ENCODE data around the gene PVR. TPM values are rescaled to one million over a fixed set of nuclear protein-coding genes. Genes with fewer than 3 reads are reported as not detected.

The PVR gene
- total and polyA plus RNA-seq, 2 of the 4 experiments (the other 2 are of a cell fraction), result 106 to 122 TPM

- no peak overlapping the region for H2AFZ ChIP-seq (replicated peaks; ENCODE audit: low read length, poor library complexity)
- H2BK20ac ChIP-seq (ENCODE audit: low read depth, low read length), result peak overlapping the region; percentile 94; the same call in 1 of the 2 replicates
- no peak overlapping the region for H3K4me2 ChIP-seq (ENCODE audit: low read depth, low read length)
- dilution Hi-C loops (cut with HindIII; ENCODE audit: low sequenced_read_pairs, unreplicated experiment), result no loop called here
- H3K79me1 ChIP-seq (ENCODE audit: low read depth in 1 of 2, low read length in 2 of 2), result 0 out of 4 replicates have a peak, but pooled peaks cover 0 to 3% of the 10 kb centered on the region in 2 experiments
- H3K9me1 ChIP-seq (ENCODE audit: insufficient read depth, low read length), result no peaks in the 10 kb centered on the region; the same call in 1 of the 2 replicates
- no peak overlapping the region for H2AK9ac ChIP-seq (replicated peaks; ENCODE audit: low read depth, low read length, poor library complexity)
- in situ Hi-C loops (cut with MboI; ENCODE audit: low sequenced_read_pairs), result loop anchor here (10.0 kb wide), 1 partner anchor 269 kb away; the partner anchor contains the start of gene CLPTM1
- peak overlapping the region; percentile 81; the same call in 1 of the 2 replicates for H3K4ac ChIP-seq (ENCODE audit: low read depth, low read length)
- H4K20me1 ChIP-seq (ENCODE audit: insufficient read depth, low read length), result no peaks in the 10 kb centered on the region
- peak overlapping the region; percentile 21 to 95 for H4K8ac ChIP-seq (ENCODE audit: low read depth in 2 of 2, low read length in 2 of 2)
- peak overlapping the region; percentile 67; the same call in 1 of the 2 replicates for H4K5ac ChIP-seq (ENCODE audit: low read depth, low read length)
- H3K18ac ChIP-seq (ENCODE audit: low read depth, low read length), result peak overlapping the region; percentile 46; the same call in 1 of the 2 replicates
- peak overlapping the region; percentile 74 for H3K27ac ChIP-seq (ENCODE audit: insufficient read depth, low read length)
- POLR2A ChIA-PET (ENCODE audit: unreplicated experiment), result no interaction called here
- no peak for TF ChIP-seq FOS (IDR thresholded peaks at IDR 0.05; ENCODE audit: low read depth, low read length)
- TF ChIP-seq CEBPB (IDR thresholded peaks at IDR 0.05; ENCODE audit: low read depth, low read length), result peak; percentile 23; the same call in 1 of the 2 replicates
- no peak for TF ChIP-seq CHD1 (IDR thresholded peaks at IDR 0.05; ENCODE audit: low read depth, low read length)
- TF ChIP-seq NFE2L2 (IDR thresholded peaks at IDR 0.05; ENCODE audit: low read depth, low read length), result peak; percentile 37; the same call in 1 of the 2 replicates
- no peak for TF ChIP-seq RFX5 (IDR thresholded peaks at IDR 0.05; ENCODE audit: low read depth, low read length)
- no peak for TF ChIP-seq USF2 (IDR thresholded peaks at IDR 0.05; ENCODE audit: low read depth, low read length)
- ATAC-seq (ENCODE audit: low read depth) (peak; percentile 19; the same call in 1 of the 2 replicates), DNase-seq (peak; percentile 74)
- no peaks in the 10 kb centered on the region for H3K9me3 ChIP-seq (ENCODE audit: control insufficient read depth, insufficient read depth, low read length)
- peaks cover 2% of the 10 kb centered on the region for H3K4me1 ChIP-seq (ENCODE audit: control insufficient read depth, insufficient read depth, low read length)
- H2AK5ac ChIP-seq (ENCODE audit: low read depth, low read length), result peak overlapping the region; percentile 71
- H4K91ac ChIP-seq (ENCODE audit: insufficient read depth, low read depth, low read length), result peak overlapping the region; percentile 84
- no peak overlapping the region; the same call in 1 of the 2 replicates for H3K9ac ChIP-seq (ENCODE audit: low read depth, low read length)
- peak overlapping the region; percentile 56; the same call in 1 of the 2 replicates for H3K23ac ChIP-seq (ENCODE audit: low read depth, low read length)
- peak overlapping the region; percentile 89; the same call in 2 of the 3 replicates for H2BK15ac ChIP-seq (ENCODE audit: low read depth, low read length)
- no peaks in the 10 kb centered on the region for H3K27me3 ChIP-seq (ENCODE audit: control insufficient read depth, insufficient read depth, low read length)
- no peak overlapping the region for H3K4me3 ChIP-seq (ENCODE audit: insufficient read depth, low read depth, low read length)
- no CpG with 5 or more reads among the region's 4 CpGs for WGBS, 2 experiments (ENCODE audit: extremely low coverage in 2 of 2, insufficient read length in 1 of 2)
- CTCF ChIA-PET, result no interaction called here
- intact Hi-C loops (cut with micrococcal nuclease), result no loop called here
- H3K56ac ChIP-seq (ENCODE audit: extremely low read depth, insufficient read depth, low read length), result no peak overlapping the region
- peak overlapping the region; percentile 78 for H2BK5ac ChIP-seq (ENCODE audit: low read depth, low read length, poor library complexity, severe bottlenecking)
- H2BK120ac ChIP-seq (ENCODE audit: low read depth, low read length), result peak overlapping the region; percentile 94
- peaks cover 8% of the 10 kb centered on the region; the same call in 1 of the 2 replicates for H3K36me3 ChIP-seq (ENCODE audit: control insufficient read depth, insufficient read depth, low read length)
- no TSS peak for BruUV-seq (replicated peaks)
- peak overlapping the region; percentile 77 for H3K14ac ChIP-seq (replicated peaks; ENCODE audit: low read depth, low read length)
Measured at GRCh38 chr19:44685877-44686276, 42.2 kb downstream of the PVR start.
